SK-N-SH (cell line): ENCODE results near the gene SPO11. TPM values are rescaled to one million over a fixed set of nuclear protein-coding genes. Genes with fewer than 3 reads are reported as not detected.

Experiments used
- CTCF ChIA-PET: fragments of 300-600, 350-600 bp; formaldehyde crosslinking; extraction: SDS; loops from one replicate; lab custom pipeline; 2021; lab: Yijun Ruan, JAX
- POLR2A ChIA-PET: fragments of 350-600 bp; sonication (Branson Sonifier 250); formaldehyde crosslinking; extraction: SDS; loops from one replicate; lab custom pipeline; 2020; ENCODE audit warnings: antibody characterized with exemption, inconsistent platforms; lab: Yijun Ruan, JAX
- DNase-seq: peaks from one replicate; pipeline ENCODE4 v3.0.0; 2012
- H2AFZ ChIP-seq: fragments of 200-600 bp; sonication (generic); 2 replicates; pipeline ENCODE4 v1.8.1; 2016; ENCODE audit warnings: antibody characterized with exemption, mild to moderate bottlenecking, low read depth
- H3F3A ChIP-seq: fragments of 200-600 bp; sonication (generic); replicated peaks from 2 replicates; pipeline ENCODE3; 2016; ENCODE audit warnings: antibody characterized with exemption, mild to moderate bottlenecking; ENCODE audit not compliant: insufficient read depth
- H3K27ac ChIP-seq, 2 experiments: fragments of 200-500 bp in 1 of 2; fragments of 200-600 bp in 1 of 2; sonication (Bioruptor generic) in 1 of 2; sonication (generic), shearing (Covaris generic) in 1 of 2; 2 replicates each; pipeline versions ENCODE4 v1.5.1 to v1.6.1; 2014 to 2016; ENCODE audit warnings: low read depth in 2 of 2, inconsistent platforms in 1 of 2, low read length in 1 of 2, mild to moderate bottlenecking in 1 of 2, mixed read lengths in 1 of 2
- H3K27me3 ChIP-seq: fragments of 200-600 bp; sonication (generic), shearing (Covaris generic); 2 replicates; pipeline ENCODE4 v1.6.1; 2016; ENCODE audit warnings: mixed run types; ENCODE audit not compliant: insufficient read depth
- H3K36me3 ChIP-seq, 2 experiments: fragments of 200-500 bp in 1 of 2; fragments of 200-600 bp in 1 of 2; sonication (Bioruptor generic) in 1 of 2; sonication (generic) in 1 of 2; replicated peaks in 1 of 2; 2 replicates each; pipeline versions ENCODE3 to v1.5.1; 2014 to 2016; ENCODE audit warnings: low read length in 1 of 2, mild to moderate bottlenecking in 1 of 2; ENCODE audit not compliant: insufficient read depth in 2 of 2, control insufficient read depth in 1 of 2
- H3K4me1 ChIP-seq, 2 experiments: fragments of 200-500 bp in 1 of 2; fragments of 200-600 bp in 1 of 2; sonication (Bioruptor generic) in 1 of 2; sonication (generic), shearing (Covaris generic) in 1 of 2; 2 replicates each; pipeline versions ENCODE4 v1.5.1 to v1.6.1; 2014 to 2016; ENCODE audit warnings: low read depth in 1 of 2, low read length in 1 of 2, mixed run types in 1 of 2; ENCODE audit not compliant: insufficient read depth in 2 of 2, control insufficient read depth in 1 of 2
- H3K4me2 ChIP-seq: fragments of 200-600 bp; sonication (generic), shearing (Covaris generic); 2 replicates; pipeline ENCODE4 v1.6.1; 2017; ENCODE audit warnings: mixed run types
- H3K4me3 ChIP-seq, 2 experiments: fragments of 200-500 bp in 1 of 2; fragments of 200-600 bp in 1 of 2; sonication (Bioruptor generic) in 1 of 2; sonication (generic), shearing (Covaris generic) in 1 of 2; 2 replicates each; pipeline versions ENCODE4 v1.5.1 to v1.8.1; 2014 to 2016; ENCODE audit warnings: low read depth in 2 of 2, inconsistent platforms in 1 of 2, low read length in 1 of 2, mild to moderate bottlenecking in 1 of 2, mixed read lengths in 1 of 2, moderate library complexity in 1 of 2
- H3K79me2 ChIP-seq: fragments of 200-600 bp; sonication (generic); 2 replicates; pipeline ENCODE4 v1.8.1; 2017; ENCODE audit warnings: mild to moderate bottlenecking; ENCODE audit not compliant: insufficient read depth
- H3K9ac ChIP-seq: fragments of 200-600 bp; sonication (generic); 2 replicates; pipeline ENCODE4 v1.6.1; 2017; ENCODE audit warnings: mixed run types
- H3K9me2 ChIP-seq: fragments of 200-600 bp; sonication (generic); 2 replicates; pipeline ENCODE4 v1.6.1; 2017; ENCODE audit warnings: mixed run types
- H3K9me3 ChIP-seq: fragments of 200-600 bp; sonication (generic); 2 replicates; pipeline ENCODE4 v1.6.1; 2017; ENCODE audit warnings: mixed run types, mild to moderate bottlenecking, moderate library complexity
- H4K20me1 ChIP-seq: fragments of 200-600 bp; sonication (generic); 2 replicates; pipeline ENCODE4 v1.6.1; 2017; ENCODE audit warnings: mild to moderate bottlenecking, mixed run types; ENCODE audit not compliant: insufficient read depth
- ELF1 ChIP-seq: IDR thresholded peaks from 2 replicates; pipeline ENCODE4 v1.4.0; 2012
- EZH2phosphoT487 ChIP-seq: fragments of 200-600 bp; sonication (generic); IDR thresholded peaks from 2 replicates; pipeline ENCODE4 v1.6.1; 2017; ENCODE audit warnings: low read depth, mixed run types, mild to moderate bottlenecking, antibody characterized with exemption, moderate library complexity, borderline replicate concordance
- FOXJ3 ChIP-seq: sonication (generic); formaldehyde crosslinking; IDR thresholded peaks from 2 replicates; pipeline ENCODE4 v1.5.1; 2020; ENCODE audit warnings: mild to moderate bottlenecking, missing genetic modification reagents
- FOXM1 ChIP-seq: IDR thresholded peaks from 2 replicates; pipeline ENCODE4 v1.4.0; 2012; ENCODE audit warnings: low read depth, mild to moderate bottlenecking
- IRF3 ChIP-seq: fragments of 150-350 bp; IDR thresholded peaks from 2 replicates; pipeline ENCODE4 v1.6.1; 2016; ENCODE audit warnings: mild to moderate bottlenecking, low read depth, low read length
- MXI1 ChIP-seq: IDR thresholded peaks from 2 replicates; pipeline ENCODE4 v1.6.1; 2012; ENCODE audit warnings: mild to moderate bottlenecking, low read depth, low read length, improper control_type of control experiment
- RAD21 ChIP-seq: IDR thresholded peaks from 2 replicates; pipeline ENCODE4 v1.6.1; 2012; ENCODE audit warnings: mild to moderate bottlenecking, low read length
- TCF12 ChIP-seq: IDR thresholded peaks from 2 replicates; pipeline ENCODE4 v1.4.0; 2012
- USF1 ChIP-seq: IDR thresholded peaks from 2 replicates; pipeline ENCODE4 v1.4.0; 2012; ENCODE audit warnings: low read depth, borderline replicate concordance
- USF2 ChIP-seq: fragments of 150-350 bp; IDR thresholded peaks from 2 replicates; pipeline ENCODE4 v1.6.1; 2017; ENCODE audit warnings: antibody characterized with exemption, low read length, low read depth, borderline replicate concordance
- ZBTB33 ChIP-seq: IDR thresholded peaks from 2 replicates; pipeline ENCODE4 v1.4.0; 2012; ENCODE audit warnings: low read depth, borderline replicate concordance
- WGBS: methylation state at CpG from one replicate; pipeline ENCODE4 v1.1.6; 2017; ENCODE audit warnings: low lambda C conversion rate; 5-methylcytosine and 5-hydroxymethylcytosine counted together
- polyA plus RNA-seq, 3 experiments: library from polyadenylated mRNA; depleted of rRNA; stranded (reverse); fragments of >200 nt; gene quantifications; 2 replicates each; pipeline ENCODE4 v1.2.3, GENCODE V29; 2012
- TF ChIP-seq, protein P1 (sequence below): IDR thresholded peaks from 2 replicates; pipeline ENCODE4; 2012

Gene SPO11
- polyA plus RNA-seq, 1 of the 3 experiments (the other 2 are of a cell fraction), result not detected

GRCh38 chr20:57287901-57288300 lies 41.7 kb upstream of the SPO11 start (continued):
- no peak for TF ChIP-seq FOXJ3 (CRISPR knock-in tag)
- no peak for TF ChIP-seq FOXM1
- no peak for TF ChIP-seq RAD21
- TF ChIP-seq, protein P1, sequence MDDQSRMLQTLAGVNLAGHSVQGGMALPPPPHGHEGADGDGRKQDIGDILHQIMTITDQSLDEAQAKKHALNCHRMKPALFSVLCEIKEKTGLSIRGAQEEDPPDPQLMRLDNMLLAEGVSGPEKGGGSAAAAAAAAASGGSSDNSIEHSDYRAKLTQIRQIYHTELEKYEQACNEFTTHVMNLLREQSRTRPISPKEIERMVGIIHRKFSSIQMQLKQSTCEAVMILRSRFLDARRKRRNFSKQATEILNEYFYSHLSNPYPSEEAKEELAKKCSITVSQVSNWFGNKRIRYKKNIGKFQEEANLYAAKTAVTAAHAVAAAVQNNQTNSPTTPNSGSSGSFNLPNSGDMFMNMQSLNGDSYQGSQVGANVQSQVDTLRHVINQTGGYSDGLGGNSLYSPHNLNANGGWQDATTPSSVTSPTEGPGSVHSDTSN, result no peak
- no peak for TF ChIP-seq IRF3
- no peak for TF ChIP-seq ZBTB33
- no peak for TF ChIP-seq USF1
- TF ChIP-seq EZH2phosphoT487, result no peak
- no peak for TF ChIP-seq TCF12
- TF ChIP-seq MXI1, result no peak

DNA sequence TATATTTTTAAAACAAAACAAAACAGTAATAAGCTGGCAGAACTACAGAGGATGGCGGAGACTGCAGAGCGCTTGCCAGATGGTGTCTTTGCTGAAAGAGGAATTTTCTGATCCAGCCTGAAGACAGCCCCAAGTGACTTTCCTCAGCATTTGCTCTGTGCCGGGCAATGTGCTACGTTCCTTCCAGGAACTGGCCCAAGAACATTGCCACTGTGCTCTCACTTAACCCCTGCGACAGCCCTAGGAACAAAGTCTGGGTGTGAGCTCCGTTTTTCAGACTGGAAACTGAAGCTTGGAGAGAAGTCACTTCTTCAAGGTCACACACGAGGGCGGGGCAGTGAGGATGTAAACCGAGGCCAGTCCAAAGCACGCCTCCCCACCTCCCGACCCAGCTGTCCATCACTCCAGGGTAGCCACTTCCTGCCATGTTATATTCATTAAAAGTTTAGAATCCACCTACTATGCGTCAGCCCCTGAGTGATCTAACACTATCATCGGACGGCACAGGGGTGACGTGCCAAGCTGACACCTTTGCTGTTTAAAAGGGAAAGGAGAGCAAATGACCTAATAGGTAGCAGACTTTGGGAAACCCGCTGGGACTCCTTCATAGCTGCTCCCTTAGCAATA lies 40.8 kb upstream of the SPO11 start:
- no peaks in the 10 kb centered on the region for H3K36me3 ChIP-seq
- no peaks in the 10 kb centered on the region; the same call in 1 of the 2 replicates for H3K27me3 ChIP-seq
- H4K20me1 ChIP-seq, result no peaks in the 10 kb centered on the region
- H3K79me2 ChIP-seq, result no peaks in the 10 kb centered on the region
- no peak overlapping the region for H3K4me2 ChIP-seq
- H3F3A ChIP-seq, result no peaks in the 10 kb centered on the region
- H2AFZ ChIP-seq, result no peak overlapping the region
- no peak overlapping the region for H3K4me3 ChIP-seq
- no peak overlapping the region for H3K9ac ChIP-seq
- TF ChIP-seq USF2, result no peak
- no peak for TF ChIP-seq ELF1
- H3K27ac ChIP-seq, result no peak overlapping the region
- no peaks in the 10 kb centered on the region for H3K9me2 ChIP-seq
- POLR2A ChIA-PET, result no interaction called here
- no peak for DNase-seq
- H3K9me3 ChIP-seq, result no peaks in the 10 kb centered on the region
- H3K4me1 ChIP-seq, result peaks cover 0 to 3% of the 10 kb centered on the region in 2 experiments; a peak in 1 of 4 replicates
- CTCF ChIA-PET, result interaction anchor here (0.7 to 1.2 kb wide), 3 partner anchors 43 to 58 kb away, joined by 4 to 5 read pairs (median 4); no protein-coding TSS in a partner anchor
- WGBS, result 68% methylated on average over 14 of the region's 16 CpGs
